Liver (tissue), 9 donors: ENCODE results near the gene METTL3. TPM values are rescaled to one million over a fixed set of nuclear protein-coding genes. Genes with fewer than 3 reads are reported as not detected.

ENCODE experiments used
- DNase-seq: peaks from one replicate; pipeline ENCODE4 v3.0.0-alpha.2; 2017; ENCODE audit warnings: low spot score
- H3K27ac ChIP-seq, 2 donors: one replicate each; pipeline ENCODE4 v1.7.0; 2013; ENCODE audit warnings: inconsistent platforms in 2 of 2, low read length in 2 of 2, control low read depth in 1 of 2, low read depth in 1 of 2, mild to moderate bottlenecking in 1 of 2
- H3K27me3 ChIP-seq, 4 donors: one replicate each; pipeline versions ENCODE4 v1.6.1 to v1.7.0; 2013; ENCODE audit warnings: low read length in 3 of 4, inconsistent platforms in 1 of 4, mild to moderate bottlenecking in 1 of 4, moderate library complexity in 1 of 4; ENCODE audit not compliant: control insufficient read depth in 4 of 4, insufficient read depth in 4 of 4
- H3K36me3 ChIP-seq, 4 donors: one replicate each; pipeline versions ENCODE4 v1.6.1 to v1.7.0; 2013; ENCODE audit warnings: low read length in 3 of 4, mild to moderate bottlenecking in 3 of 4, low read depth in 1 of 4, moderate library complexity in 1 of 4; ENCODE audit not compliant: control insufficient read depth in 4 of 4, insufficient read depth in 3 of 4
- H3K4me1 ChIP-seq, 4 donors: one replicate each; pipeline versions ENCODE4 v1.6.1 to v1.7.0; 2013; ENCODE audit warnings: low read length in 3 of 4, mild to moderate bottlenecking in 3 of 4, moderate library complexity in 1 of 4; ENCODE audit not compliant: control insufficient read depth in 4 of 4, insufficient read depth in 4 of 4
- H3K4me3 ChIP-seq, 3 donors: one replicate each; pipeline versions ENCODE4 v1.6.1 to v1.7.0; 2013; ENCODE audit warnings: low read length in 3 of 3, control low read depth in 1 of 3, low read depth in 1 of 3, mild to moderate bottlenecking in 1 of 3
- H3K9ac ChIP-seq, 2 donors: one replicate each; pipeline ENCODE4 v1.7.0; 2013; ENCODE audit warnings: low read length in 2 of 2, mild to moderate bottlenecking in 2 of 2, moderate library complexity in 2 of 2, control low read depth in 1 of 2, low read depth in 1 of 2
- H3K9me3 ChIP-seq, 4 donors: one replicate each; pipeline versions ENCODE4 v1.6.1 to v1.7.0; 2013; ENCODE audit warnings: low read length in 3 of 4; ENCODE audit not compliant: control insufficient read depth in 4 of 4
- ATF3 ChIP-seq: IDR thresholded peaks from 2 replicates; pipeline ENCODE4 v1.6.1; 2016; ENCODE audit warnings: antibody characterized with exemption
- CTCF ChIP-seq: fragments of 150-350 bp; IDR thresholded peaks from 2 replicates; pipeline ENCODE4 v1.5.1; 2017; ENCODE audit warnings: improper control_type of control experiment, low read depth, low read length; ENCODE audit not compliant: missing input control
- EGR1 ChIP-seq, 2 donors: IDR thresholded peaks; 2 replicates each; pipeline ENCODE4 v1.6.1; 2016 to 2018; ENCODE audit warnings: antibody characterized with exemption in 2 of 2, low read depth in 2 of 2
- FOXA1 ChIP-seq: IDR thresholded peaks from 2 replicates; pipeline ENCODE4 v1.6.1; 2016; ENCODE audit warnings: antibody characterized with exemption
- FOXA2 ChIP-seq: IDR thresholded peaks from 2 replicates; pipeline ENCODE4 v1.6.1; 2016; ENCODE audit warnings: antibody characterized with exemption
- GABPA ChIP-seq, 2 donors: IDR thresholded peaks in 1 of 2; conservative IDR thresholded peaks in 1 of 2; 2 replicates each; pipeline ENCODE4 v1.6.1; 2016; ENCODE audit warnings: antibody characterized with exemption in 2 of 2, mild to moderate bottlenecking in 1 of 2, moderate library complexity in 1 of 2
- HNF4A ChIP-seq, 2 donors: conservative IDR thresholded peaks; 2 replicates each; pipeline ENCODE4 v1.6.1; 2016; ENCODE audit warnings: antibody characterized with exemption in 2 of 2, mild to moderate bottlenecking in 2 of 2
- HNF4G ChIP-seq: IDR thresholded peaks from 2 replicates; pipeline ENCODE4 v1.6.1; 2016; ENCODE audit warnings: antibody characterized with exemption
- JUND ChIP-seq, 2 donors: IDR thresholded peaks; 2 replicates each; pipeline ENCODE4 v1.6.1; 2016; ENCODE audit warnings: antibody characterized with exemption in 2 of 2
- MAX ChIP-seq: IDR thresholded peaks from 2 replicates; pipeline ENCODE4 v1.6.1; 2016; ENCODE audit warnings: antibody characterized with exemption
- NR2F2 ChIP-seq: IDR thresholded peaks from 2 replicates; pipeline ENCODE4 v1.6.1; 2016; ENCODE audit warnings: antibody characterized with exemption
- RAD21 ChIP-seq, 2 donors: IDR thresholded peaks; 2 replicates each; pipeline ENCODE4 v1.6.1; 2016; ENCODE audit warnings: antibody characterized with exemption in 2 of 2, mild to moderate bottlenecking in 2 of 2
- REST ChIP-seq: IDR thresholded peaks from 2 replicates; pipeline ENCODE4 v1.6.1; 2016; ENCODE audit warnings: antibody characterized with exemption, mild to moderate bottlenecking
- RXRA ChIP-seq, 2 donors: IDR thresholded peaks; 2 replicates each; pipeline ENCODE4 v1.6.1; 2017 to 2018; ENCODE audit warnings: antibody characterized with exemption in 2 of 2, mild to moderate bottlenecking in 1 of 2
- SP1 ChIP-seq: IDR thresholded peaks from 2 replicates; pipeline ENCODE4 v1.6.1; 2018; ENCODE audit warnings: antibody characterized with exemption, mild to moderate bottlenecking
- TAF1 ChIP-seq: conservative IDR thresholded peaks from 2 replicates; pipeline ENCODE4 v1.6.1; 2016; ENCODE audit warnings: antibody characterized with exemption, mild to moderate bottlenecking
- YY1 ChIP-seq: IDR thresholded peaks from 2 replicates; pipeline ENCODE4 v1.6.1; 2016; ENCODE audit warnings: antibody characterized with exemption, mild to moderate bottlenecking
- ZBTB33 ChIP-seq: IDR thresholded peaks from 2 replicates; pipeline ENCODE4 v1.6.1; 2016; ENCODE audit warnings: antibody characterized with exemption
- whole genome bisulfite sequencing: extraction: QIAGEN DNeasy Blood & Tissue Kit; methylation state at CpG from one replicate; pipeline ENCODE4 v1.1.7; 2013; 5-methylcytosine and 5-hydroxymethylcytosine counted together
- polyA plus RNA-seq, 2 donors: library from polyadenylated mRNA; stranded (reverse) in 1 of 2; unstranded in 1 of 2; fragments of 200-250 nt in 1 of 2; fragments of >200 nt in 1 of 2; fragmentation: Nextera tagmentation in 1 of 2; extraction: Ambion mirVana in 1 of 2; gene quantifications; one replicate each; pipeline versions ENCODE4 v1.2.1 to v1.2.3, GENCODE V29; 2013 to 2015
- total RNA-seq, 2 donors: library from RNA; depleted of rRNA; stranded (reverse); fragments of >200 nt; gene quantifications; one replicate each; pipeline ENCODE4 v1.2.3, GENCODE V29; 2014
- donor health status: healthy.
- donor health status: healthy.
- donor health status: healthy.
- donor health status: healthy.
- donor health status: healthy.

The METTL3 gene
- total and polyA plus RNA-seq, 4 donors = 10.5 to 50.8 (median 24.9) TPM

GRCh38 chr14:21454843-21455544, 56.1 kb downstream of the METTL3 start:
- Histone ChIP-seq H3K27ac (peak overlapping the region in 1 of 2 donors; percentile 72), H3K27me3 (no peaks in the 10 kb centered on the region), H3K9ac (peak overlapping the region; percentile 23 to 45), H3K36me3 (peaks cover 0 to 4% (median 2%) of the 10 kb centered on the region in 4 donors), H3K9me3 (no peaks in the 10 kb centered on the region), H3K4me1 (peaks cover 3 to 16% (median 10%) of the 10 kb centered on the region in 4 donors), H3K4me3 (peak overlapping the region; percentile 60 to 94 (median 66))
- no peak for DNase-seq
- 23% methylated on average over 15 of the region's 15 CpGs for WGBS
- TF ChIP-seq REST = no peak
- TF ChIP-seq FOXA2 = no peak
- TF ChIP-seq GABPA (IDR thresholded peaks at IDR 0.05 in 1 of 2, conservative IDR thresholded peaks at IDR 0.05 in 1 of 2) = no peak
- no peak for TF ChIP-seq MAX
- TF ChIP-seq YY1 = no peak
- no peak for TF ChIP-seq TAF1
- no peak for TF ChIP-seq SP1
- TF ChIP-seq JUND (IDR thresholded peaks at IDR 0.05) = no peak
- TF ChIP-seq EGR1 (IDR thresholded peaks at IDR 0.05; ENCODE audit: low read depth in 2 of 2) = no peak
- TF ChIP-seq HNF4G = no peak
- no peak for TF ChIP-seq CTCF
- no peak for TF ChIP-seq RXRA (IDR thresholded peaks at IDR 0.05)
- no peak for TF ChIP-seq HNF4A (conservative IDR thresholded peaks at IDR 0.05)
- TF ChIP-seq NR2F2 = no peak
- TF ChIP-seq ZBTB33 = no peak
- no peak for TF ChIP-seq FOXA1
- no peak for TF ChIP-seq RAD21 (IDR thresholded peaks at IDR 0.05)
- no peak for TF ChIP-seq ATF3
